GM19043 (cell line): ENCODE results near the gene PPP2R2D.
"Not testable (repeated sequence)": the region's sequence is repeated elsewhere in the genome, so short reads cannot be mapped to it uniquely, and the experiment has no call there.

Source experiments
- ATAC-seq: cut with Tn5 transposase; IDR thresholded peaks from one replicate; pipeline ENCODE4 v1.9.1; 2021; ENCODE audit warnings: low read depth; ENCODE audit not compliant: unreplicated experiment

Gene PPP2R2D

DNA sequence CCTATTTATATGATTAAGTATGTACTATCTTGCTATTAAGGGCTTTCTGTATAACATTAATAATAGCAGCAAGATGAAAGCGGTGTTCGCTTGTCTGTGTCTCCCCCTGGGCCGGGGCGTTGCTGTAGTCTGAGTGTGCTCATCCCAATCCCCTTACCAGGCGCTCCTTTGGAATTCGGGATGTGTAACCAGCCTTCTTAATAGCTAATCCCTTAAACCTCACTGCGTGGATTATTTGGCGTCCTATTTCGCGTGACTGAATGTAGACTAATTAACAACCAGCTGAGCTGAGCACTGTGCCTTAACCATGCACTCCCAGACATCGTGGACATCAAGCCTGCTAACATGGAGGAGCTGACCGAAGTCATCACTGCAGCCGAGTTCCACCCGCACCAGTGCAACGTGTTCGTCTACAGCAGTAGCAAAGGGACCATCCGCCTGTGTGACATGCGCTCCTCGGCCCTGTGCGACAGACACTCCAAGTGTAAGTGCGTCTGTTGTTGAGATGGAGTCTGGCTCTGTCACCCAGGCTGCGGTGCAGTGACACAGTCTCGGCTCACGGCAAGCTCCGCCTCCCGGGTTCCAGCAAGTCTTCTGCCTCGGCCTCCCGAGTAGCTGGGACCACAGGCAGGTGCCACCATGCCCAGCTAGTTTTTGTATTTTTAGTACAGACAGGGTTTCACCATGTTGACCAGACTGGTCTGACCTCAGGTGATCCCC lies 44.3 kb downstream of the PPP2R2D start:
- no peak for ATAC-seq

GRCh38 chr10:131946321-131946751 lies 45.5 kb downstream of the PPP2R2D start:
- ATAC-seq: no peak

- ATAC-seq: no peak
These were observed 46.1 kb downstream of the PPP2R2D start for GRCh38 chr10:131946880-131947279.

DNA sequence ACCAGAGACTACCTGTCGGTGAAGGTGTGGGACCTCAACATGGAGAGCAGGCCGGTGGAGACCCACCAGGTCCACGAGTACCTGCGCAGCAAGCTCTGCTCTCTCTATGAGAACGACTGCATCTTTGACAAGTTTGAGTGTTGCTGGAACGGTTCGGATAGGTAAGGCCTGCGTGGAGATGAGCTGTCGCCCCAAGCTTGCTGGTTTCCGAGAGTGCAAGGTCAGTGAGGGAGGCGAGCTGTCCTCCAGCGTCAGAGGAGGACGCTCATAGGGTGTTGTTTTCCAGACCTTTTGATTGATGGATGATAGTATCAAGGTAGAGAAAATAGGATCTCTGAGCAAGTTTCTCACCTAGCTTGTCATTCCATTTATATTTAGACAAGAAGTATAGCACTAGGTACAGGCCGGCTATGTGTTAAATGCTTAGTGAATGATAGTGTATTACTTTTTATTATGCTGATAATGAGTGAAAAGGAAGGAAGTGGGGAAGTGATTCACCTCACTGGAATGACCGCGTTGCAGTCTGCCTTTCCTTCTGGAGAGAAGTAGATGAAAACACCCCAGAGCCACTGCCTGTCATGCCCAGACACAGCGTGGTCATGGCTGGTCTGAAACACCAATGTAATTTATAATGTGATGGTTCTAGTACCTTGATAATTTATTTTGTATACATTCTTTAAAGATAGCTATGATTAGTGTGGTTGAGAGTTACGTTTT lies 47.0 kb downstream of the PPP2R2D start:
- ATAC-seq: no peak

- ATAC-seq: no peak
These were observed 47.7 kb downstream of the PPP2R2D start for GRCh38 chr10:131948501-131948900.

DNA sequence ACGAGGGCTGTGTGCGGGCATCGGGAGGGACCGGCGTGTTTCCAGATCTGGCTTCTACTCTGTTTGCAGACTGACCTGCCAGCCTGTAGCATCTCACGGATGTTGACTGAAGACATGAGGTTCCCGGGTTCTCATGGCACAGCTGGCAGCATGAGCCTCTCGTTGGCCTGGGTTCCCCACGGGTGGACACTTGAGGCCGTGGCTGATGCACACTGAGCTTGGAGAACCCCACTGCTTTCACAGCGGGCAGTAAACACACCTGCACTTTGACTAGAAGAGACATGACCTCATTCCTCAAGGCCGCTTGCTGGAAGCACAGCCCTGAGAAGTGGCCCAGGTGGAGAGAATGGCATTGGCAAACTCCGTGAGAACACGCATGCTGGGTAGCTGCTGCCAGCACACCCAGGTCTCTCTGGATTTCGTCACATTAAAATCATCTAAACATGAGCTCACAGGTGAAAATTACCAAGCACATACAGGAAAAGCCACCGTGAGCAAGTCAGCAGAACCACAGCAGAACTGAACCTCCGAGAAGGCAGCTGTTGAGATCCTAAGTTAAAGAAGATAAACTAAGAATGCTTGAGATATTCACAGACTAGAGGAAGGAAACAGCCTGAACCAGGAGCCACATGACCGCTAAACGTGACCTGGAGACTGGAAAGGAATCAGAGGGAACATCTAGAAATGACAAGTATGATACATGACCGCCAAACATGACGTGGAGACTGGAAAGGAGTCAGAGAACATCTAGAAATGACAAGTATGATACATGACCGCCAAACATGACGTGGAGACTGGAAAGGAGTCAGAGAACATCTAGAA lies 48.4 kb downstream of the PPP2R2D start:
- no peak for ATAC-seq

GRCh38 chr10:131949908-131950307 lies 49.1 kb downstream of the PPP2R2D start:
- ATAC-seq: not testable (repeated sequence)

GRCh38 chr10:131954356-131954965 lies 53.7 kb downstream of the PPP2R2D start:
- ATAC-seq: no peak

DNA sequence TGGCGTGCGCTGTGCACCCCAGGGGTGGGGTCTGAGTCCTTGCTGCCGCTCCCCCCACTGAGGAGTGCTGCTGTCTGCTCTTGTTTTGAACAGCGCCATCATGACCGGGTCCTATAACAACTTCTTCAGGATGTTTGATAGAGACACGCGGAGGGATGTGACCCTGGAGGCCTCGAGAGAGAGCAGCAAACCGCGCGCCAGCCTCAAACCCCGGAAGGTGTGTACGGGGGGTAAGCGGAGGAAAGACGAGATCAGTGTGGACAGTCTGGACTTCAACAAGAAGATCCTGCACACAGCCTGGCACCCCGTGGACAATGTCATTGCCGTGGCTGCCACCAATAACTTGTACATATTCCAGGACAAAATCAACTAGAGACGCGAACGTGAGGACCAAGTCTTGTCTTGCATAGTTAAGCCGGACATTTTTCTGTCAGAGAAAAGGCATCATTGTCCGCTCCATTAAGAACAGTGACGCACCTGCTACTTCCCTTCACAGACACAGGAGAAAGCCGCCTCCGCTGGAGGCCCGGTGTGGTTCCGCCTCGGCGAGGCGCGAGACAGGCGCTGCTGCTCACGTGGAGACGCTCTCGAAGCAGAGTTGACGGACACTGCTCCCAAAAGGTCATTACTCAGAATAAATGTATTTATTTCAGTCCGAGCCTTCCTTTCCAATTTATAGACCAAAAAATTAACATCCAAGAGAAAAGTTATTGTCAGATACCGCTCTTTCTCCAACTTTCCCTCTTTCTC lies 55.0 kb downstream of the PPP2R2D start:
- ATAC-seq: no peak

DNA sequence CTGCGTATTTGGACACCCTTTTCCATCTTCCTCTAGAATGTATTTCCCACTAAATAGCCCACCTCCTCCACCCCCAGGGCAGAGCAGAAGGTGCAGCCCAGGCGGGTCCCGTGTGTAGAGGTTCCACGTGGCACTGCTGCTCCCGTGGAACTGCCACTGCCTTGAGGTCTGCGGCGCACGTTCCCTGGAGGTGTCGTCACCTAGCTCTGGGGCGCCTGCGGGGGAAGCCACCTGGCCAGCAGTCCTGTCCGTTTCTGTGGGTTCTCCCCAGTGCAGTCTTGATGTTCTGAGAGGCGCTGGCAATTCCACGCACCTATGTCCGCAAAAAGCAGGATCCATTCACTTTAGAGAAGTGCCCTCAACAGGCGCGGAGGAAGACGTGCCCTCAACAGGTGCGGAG lies 59.0 kb downstream of the PPP2R2D start:
- ATAC-seq: no peak

GRCh38 chr10:131960631-131961046 lies 59.8 kb downstream of the PPP2R2D start:
- no peak for ATAC-seq

- ATAC-seq: no peak
These were observed 60.4 kb downstream of the PPP2R2D start for GRCh38 chr10:131961047-131961776.

DNA sequence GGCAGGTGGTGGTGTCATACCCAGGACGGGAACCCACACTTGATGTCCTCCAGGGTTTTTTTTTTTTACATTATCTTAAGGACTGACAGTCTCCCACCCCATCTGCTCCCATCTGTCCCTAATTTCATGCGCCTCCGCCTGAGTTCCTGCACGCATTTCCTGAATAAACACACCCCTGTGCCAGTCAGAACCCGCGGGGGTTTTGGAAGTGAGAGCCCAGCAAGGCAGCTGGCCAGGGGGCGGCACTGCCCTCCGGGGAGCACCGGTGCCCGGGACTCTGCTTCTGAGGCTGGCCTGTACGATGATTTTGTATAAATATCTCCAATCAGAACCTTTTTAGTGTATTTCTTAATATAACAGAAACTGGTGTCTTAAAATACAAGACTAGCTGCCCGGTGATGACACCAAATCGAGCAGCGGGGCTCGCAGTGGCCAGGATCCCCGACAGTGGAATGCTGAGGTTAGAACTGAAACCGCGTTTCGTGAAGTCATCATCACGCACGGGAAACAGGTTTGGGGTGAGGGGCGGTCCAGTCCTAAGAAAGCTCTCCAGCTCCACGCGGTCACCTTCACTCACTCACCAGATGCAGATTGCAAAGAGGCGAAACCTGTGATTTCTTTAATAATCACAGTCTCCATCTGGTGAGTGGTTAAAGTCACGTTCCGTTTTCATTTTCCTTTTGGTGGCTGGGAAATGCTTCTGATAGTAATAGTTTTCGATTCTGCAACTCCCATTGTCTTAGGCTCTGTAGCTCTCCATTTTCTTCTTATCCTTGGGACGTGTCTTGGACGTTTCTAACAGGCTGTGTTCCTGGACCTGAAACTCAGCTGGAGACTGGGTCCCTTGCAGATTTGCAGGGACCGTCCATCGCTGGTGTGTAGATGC lies 61.2 kb downstream of the PPP2R2D start:
- no peak for ATAC-seq

GRCh38 chr10:131963350-131963749 lies 62.5 kb downstream of the PPP2R2D start:
- no peak for ATAC-seq

- ATAC-seq: no peak
These were observed 63.0 kb downstream of the PPP2R2D start for GRCh38 chr10:131963811-131964210.

- no peak for ATAC-seq
These were observed 63.5 kb downstream of the PPP2R2D start for GRCh38 chr10:131964298-131964697.

DNA sequence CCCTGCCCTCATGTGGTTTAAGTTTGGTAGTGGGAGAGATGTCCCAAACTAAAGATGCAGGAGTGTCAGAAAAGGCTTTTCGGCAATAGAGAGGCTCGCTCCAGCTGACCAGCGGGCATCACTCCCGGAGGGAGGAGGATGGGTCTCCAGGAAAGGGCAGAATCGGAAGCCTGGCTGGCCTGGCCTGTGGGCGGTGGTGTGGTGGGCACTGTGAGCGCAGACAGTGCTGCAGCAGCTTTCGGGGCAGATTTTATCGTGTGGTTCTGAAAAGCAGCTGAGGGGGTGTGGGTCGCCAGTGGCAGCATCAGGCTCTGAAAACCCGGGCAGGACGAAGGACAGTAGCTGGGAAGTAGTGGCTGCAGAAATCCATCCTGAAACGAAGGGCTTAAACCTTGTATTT lies 68.1 kb downstream of the PPP2R2D start:
- no peak for ATAC-seq

GRCh38 chr10:131970946-131971345 lies 70.1 kb downstream of the PPP2R2D start:
- ATAC-seq: no peak
